ENCODE data around the gene TLDC2.

Gene TLDC2

DNA sequence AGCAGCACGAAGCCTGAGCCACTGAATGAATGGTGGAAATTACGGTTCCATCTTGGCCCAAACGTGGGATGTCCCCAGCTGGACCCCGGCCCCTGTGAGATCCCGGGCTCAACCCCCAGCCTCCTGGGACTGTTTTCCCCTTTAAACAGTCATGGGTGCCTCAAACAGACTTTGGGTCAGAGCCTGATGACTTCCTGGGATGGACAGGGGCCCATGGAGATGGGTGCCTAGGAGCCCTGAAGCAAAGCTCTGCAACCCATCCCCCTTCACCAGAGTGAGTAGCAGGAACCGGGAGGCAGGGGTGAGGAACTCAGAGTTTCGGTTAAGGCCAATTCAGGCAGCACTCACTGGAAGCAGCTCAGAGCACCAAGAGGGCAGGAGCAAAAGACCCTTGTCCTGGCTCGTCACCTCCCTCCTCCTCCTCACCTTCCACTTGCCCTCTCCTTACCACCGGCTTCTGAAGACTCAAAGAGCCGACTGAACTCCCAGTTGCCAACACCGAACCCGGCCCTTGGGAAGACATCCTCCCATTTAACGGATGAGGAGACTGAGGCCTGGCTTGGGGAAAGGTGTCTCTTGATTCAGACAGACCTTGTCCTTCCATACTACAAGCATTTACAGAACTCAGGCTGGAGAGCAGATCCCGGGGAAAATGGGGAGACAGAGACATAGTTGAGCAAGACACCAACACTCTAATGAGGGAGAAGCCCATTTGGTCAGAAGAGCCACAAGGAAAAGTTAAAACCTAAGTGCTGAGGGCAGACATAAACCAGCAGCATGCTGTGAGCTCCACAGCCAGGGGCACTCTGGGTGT lies 14.9 kb upstream of the TLDC2 start:
- ChIA-PET POLR2A (no interaction called here), CTCF (interaction anchor here (1.0 to 6.6 kb wide), 5 partner anchors 9 to 53 kb away, joined by 3 to 52 read pairs (median 7); no protein-coding TSS in a partner anchor)
- DNase-seq (ENCODE audit: extremely low spot score), result no peak
- TF ChIP-seq, protein P1, sequence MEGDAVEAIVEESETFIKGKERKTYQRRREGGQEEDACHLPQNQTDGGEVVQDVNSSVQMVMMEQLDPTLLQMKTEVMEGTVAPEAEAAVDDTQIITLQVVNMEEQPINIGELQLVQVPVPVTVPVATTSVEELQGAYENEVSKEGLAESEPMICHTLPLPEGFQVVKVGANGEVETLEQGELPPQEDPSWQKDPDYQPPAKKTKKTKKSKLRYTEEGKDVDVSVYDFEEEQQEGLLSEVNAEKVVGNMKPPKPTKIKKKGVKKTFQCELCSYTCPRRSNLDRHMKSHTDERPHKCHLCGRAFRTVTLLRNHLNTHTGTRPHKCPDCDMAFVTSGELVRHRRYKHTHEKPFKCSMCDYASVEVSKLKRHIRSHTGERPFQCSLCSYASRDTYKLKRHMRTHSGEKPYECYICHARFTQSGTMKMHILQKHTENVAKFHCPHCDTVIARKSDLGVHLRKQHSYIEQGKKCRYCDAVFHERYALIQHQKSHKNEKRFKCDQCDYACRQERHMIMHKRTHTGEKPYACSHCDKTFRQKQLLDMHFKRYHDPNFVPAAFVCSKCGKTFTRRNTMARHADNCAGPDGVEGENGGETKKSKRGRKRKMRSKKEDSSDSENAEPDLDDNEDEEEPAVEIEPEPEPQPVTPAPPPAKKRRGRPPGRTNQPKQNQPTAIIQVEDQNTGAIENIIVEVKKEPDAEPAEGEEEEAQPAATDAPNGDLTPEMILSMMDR (IDR thresholded peaks at IDR 0.05; ENCODE audit: control extremely low read depth, extremely low read depth, low read depth, missing control alignments), result no peak

DNA sequence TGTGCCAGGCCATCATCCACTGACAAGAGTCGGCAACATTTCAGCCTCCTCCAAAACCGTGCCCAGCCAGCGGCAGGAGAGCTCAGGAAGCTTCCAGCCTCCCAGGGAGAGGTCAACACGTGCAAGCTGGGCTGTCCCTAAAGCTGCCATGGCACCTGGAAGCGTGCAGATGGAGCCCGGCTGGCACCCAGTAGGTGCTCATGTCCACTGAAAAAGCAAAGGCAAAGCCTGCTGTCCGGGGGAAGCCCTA lies 14.4 kb upstream of the TLDC2 start:
- DNase-seq (ENCODE audit: extremely low spot score), result no peak
- TF ChIP-seq, protein P1 (IDR thresholded peaks at IDR 0.05; ENCODE audit: control extremely low read depth, extremely low read depth, low read depth, missing control alignments), result no peak
- CTCF ChIA-PET, result interaction anchor here (1.3 to 6.6 kb wide), 5 partner anchors 9 to 53 kb away, joined by 4 to 52 read pairs (median 10); no protein-coding TSS in a partner anchor
- POLR2A ChIA-PET, result no interaction called here

DNA sequence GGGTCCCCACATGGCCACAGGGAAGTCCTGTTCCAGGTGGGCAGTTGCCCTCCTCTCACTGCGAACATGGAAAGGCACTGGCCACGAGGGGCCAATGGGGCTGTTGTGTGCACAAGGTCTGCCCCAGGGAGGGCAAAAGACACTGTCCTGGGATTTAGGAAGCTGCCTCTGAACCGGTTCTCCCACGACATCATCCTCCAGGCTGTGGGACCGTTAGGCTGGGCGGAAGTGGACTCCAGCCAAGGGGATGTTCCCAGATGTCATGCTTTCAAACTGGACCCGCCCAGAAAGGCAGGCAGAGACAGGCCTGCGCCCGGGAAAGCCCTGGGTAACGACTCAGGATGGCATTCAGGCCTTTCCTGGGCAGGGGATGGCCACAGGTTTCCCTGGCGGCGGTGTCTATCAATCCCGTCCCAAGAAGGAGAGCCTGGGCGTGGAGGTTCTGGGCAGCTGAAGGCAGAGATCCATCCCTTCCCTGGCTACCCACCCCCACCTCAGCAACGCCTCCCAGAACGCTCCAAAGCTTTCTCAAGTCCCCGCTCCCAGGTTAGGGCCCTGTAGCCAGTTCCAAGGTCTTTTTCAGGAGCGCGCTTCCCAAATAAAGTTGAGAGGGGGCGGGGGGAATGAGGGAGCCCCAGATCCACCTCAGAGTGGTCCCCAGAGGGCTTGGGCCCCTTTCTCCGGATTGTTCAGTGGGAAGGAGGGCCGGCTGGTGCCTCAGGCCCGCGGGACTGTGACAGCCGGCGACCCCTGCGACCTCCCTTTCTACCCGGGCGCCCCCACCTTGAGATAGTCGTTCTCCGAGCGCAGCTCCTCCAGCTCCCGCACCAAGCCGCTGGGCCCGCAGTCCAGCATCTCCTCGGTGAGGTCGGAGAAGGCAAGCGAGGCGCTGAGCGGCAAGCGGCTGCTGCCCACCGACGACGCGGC lies 13.8 kb upstream of the TLDC2 start:
- ChIA-PET CTCF (interaction anchor here (1.5 to 6.6 kb wide), 7 partner anchors 10 to 249 kb away, joined by 4 to 52 read pairs (median 10); no protein-coding TSS in a partner anchor), POLR2A (no interaction called here)
- DNase-seq (ENCODE audit: extremely low spot score), result no peak
- TF ChIP-seq, protein P1 (IDR thresholded peaks at IDR 0.05; ENCODE audit: control extremely low read depth, extremely low read depth, low read depth, missing control alignments), result no peak

DNA sequence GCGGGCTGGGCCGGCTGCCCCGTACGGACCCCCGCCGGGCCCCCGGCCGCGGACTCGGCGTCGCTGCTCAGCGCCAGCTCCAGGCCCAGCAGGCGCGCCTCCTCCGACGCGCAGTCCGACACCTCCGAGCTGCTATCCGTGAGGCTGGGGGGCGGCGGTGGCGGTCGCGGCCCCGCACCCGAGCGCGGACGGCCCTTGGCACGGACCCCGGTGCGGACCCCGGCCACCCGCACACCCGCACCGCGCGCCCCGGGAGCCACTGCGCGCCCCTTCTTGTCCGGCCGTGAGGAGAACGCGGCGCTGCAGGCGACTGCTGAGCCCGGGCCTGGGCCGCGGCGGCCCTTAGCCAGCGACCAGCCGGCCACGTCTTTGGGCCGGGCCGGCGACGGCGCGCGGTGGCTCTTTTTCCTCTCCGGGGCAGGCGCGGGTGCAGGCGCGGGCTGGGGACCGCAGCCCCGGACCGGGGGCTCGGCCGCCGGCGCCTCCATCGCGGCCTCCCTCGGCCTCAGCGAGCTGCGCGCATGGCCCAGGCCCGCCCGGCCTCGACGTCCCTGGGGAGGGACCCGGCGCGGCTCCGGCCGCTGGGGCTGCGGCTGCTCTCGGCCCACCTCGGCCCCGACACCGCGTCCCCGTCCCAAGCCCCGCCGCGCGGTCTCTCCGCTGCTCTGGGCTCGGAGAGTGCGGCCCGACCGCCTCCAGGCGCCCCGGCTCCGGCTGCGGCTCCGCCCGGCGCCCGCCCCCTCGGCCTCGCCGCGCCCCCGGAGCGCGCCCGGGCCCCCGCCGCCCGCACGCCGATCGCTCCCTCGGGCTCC lies 12.9 kb upstream of the TLDC2 start:
- no peak for DNase-seq (ENCODE audit: extremely low spot score)
- POLR2A ChIA-PET, result no interaction called here

DNA sequence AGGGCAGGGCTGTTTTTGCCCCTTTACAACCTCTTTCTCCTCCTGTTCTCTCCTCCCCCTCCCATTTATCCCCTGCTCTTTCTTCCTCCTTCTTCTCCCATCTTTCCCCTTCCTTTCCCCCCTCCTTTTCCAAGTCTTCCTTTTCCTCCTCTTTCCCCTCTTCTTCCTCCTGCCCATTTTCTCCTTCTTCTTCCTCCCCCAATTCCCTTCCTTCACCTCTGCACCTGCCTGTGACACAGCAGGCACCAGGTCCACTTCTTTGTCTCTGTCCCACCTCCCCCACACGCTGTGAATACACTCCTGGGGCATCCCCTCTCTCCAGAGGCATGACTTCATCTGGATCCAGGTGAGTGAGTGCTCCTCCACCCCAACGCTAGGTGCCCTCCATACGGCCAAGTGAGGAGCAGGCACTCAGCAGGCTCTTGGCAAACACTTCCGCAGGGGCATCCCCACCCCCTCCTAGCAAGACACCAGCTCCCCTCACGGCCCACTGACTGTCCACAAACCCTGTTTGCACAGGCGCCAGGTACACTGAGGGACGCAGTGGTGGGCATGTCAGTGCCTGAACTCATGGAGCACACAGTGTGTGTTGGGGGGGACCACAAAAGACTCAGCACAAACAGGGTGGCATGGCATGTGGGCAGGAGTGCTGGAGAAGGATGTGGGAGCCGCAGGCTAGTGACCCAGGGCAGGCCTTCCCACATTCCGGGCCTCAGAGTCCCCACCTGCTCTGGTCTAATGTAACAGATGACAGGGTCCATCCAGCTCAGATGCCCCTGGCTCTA lies 10.7 kb upstream of the TLDC2 start:
- DNase-seq (ENCODE audit: extremely low spot score), result no peak
- POLR2A ChIA-PET, result no interaction called here
- TF ChIP-seq, protein P1 (IDR thresholded peaks at IDR 0.05; ENCODE audit: control extremely low read depth, extremely low read depth, low read depth, missing control alignments), result no peak
- CTCF ChIA-PET, result interaction anchor here (0.9 to 6.6 kb wide), 8 partner anchors 17 to 271 kb away, joined by 3 to 52 read pairs (median 6); no protein-coding TSS in a partner anchor

More for the DNA sequence above, 12.9 kb upstream of the TLDC2 start:
- TF ChIP-seq, protein P1 (IDR thresholded peaks at IDR 0.05; ENCODE audit: control extremely low read depth, extremely low read depth, low read depth, missing control alignments), result no peak
- CTCF ChIA-PET, result interaction anchor here (0.6 to 6.6 kb wide), 24 partner anchors 9 to 371 kb away, joined by 3 to 52 read pairs (median 5); partner anchors contain the start of genes DSN1, NDRG3 and RAB5IF

Data from GM10248 (cell line).